Peyer's patch (tissue), 4 donors: ENCODE data around the gene GLRX5. TPM values are rescaled to one million over a fixed set of nuclear protein-coding genes. Genes with fewer than 3 reads are reported as not detected.

ENCODE experiments used
- small RNA-seq, 2 donors: library from RNA; depleted of rRNA; stranded (forward); fragments of <200 nt; gene quantifications; one replicate each; pipeline ENCODE3, GENCODE V24; 2016
- total RNA-seq, 4 donors: library from RNA; depleted of rRNA; stranded (reverse); fragments of >200 nt; gene quantifications; one replicate each; pipeline ENCODE4 v1.1.0, GENCODE V29; 2016

GLRX5 gene
- total RNA-seq, 4 donors from 2014 or later, result 24.8 to 42.7 (median 29.5) TPM

Small RNA genes within 50 kb of the gene (small RNA-seq; reads per million reads assigned to genes)
- gene SCARNA13, result 2.2 to 2.6 reads per million in 2 donors

Other genes with a start within 250 kb of the GLRX5 start
- gene CLMN, start 215.1 kb upstream of the GLRX5 start, total RNA-seq, result 10 to 100 TPM; 18.7 to 38.8 (median 36.4) TPM
- 10 to 100 TPM in 3 of 4 donors, 1 to 10 TPM in 1; 7.2 to 35.5 (median 13.1) TPM for gene SYNE3, start 18.4 kb upstream of the GLRX5 start, total RNA-seq
- not detected for gene TCL1B, start 151.4 kb downstream of the GLRX5 start, total RNA-seq
- 10 to 100 TPM in 1 of 4 donors, 1 to 10 TPM in 1, not detected in 2; 3.2 to 14.9 TPM for gene TCL1A, start 179.1 kb downstream of the GLRX5 start, total RNA-seq